Kidney (tissue), 22 donors: Measurements from ENCODE around the gene CGB5. TPM values are rescaled to one million over a fixed set of nuclear protein-coding genes. Genes with fewer than 3 reads are reported as not detected.
"Not testable (repeated sequence)": the region's sequence is repeated elsewhere in the genome, so short reads cannot be mapped to it uniquely, and the experiment has no call there.

Experiments used
- DNase-seq, 5 donors: peaks; one replicate each; pipeline ENCODE4 v3.0.0-alpha.2; 2013 to 2020
- FAIRE-seq: peaks from 2 replicates; lab custom pipeline; 2012; peaks lifted over from hg19 to GRCh38; lab: Jason Lieb, UNC
- H3K27ac ChIP-seq, 2 donors: one replicate each; pipeline ENCODE4 v1.7.0; 2013; ENCODE audit warnings: low read depth in 2 of 2, low read length in 2 of 2, inconsistent platforms in 1 of 2
- H3K27me3 ChIP-seq: one replicate; pipeline ENCODE4 v1.7.1; 2013; ENCODE audit warnings: low read length, inconsistent platforms; ENCODE audit not compliant: control insufficient read depth, insufficient read depth
- H3K36me3 ChIP-seq, 3 donors: one replicate each; pipeline versions ENCODE4 v1.7.0 to v1.7.1; 2013; ENCODE audit warnings: low read length in 3 of 3, control low read depth in 1 of 3, inconsistent platforms in 1 of 3; ENCODE audit not compliant: insufficient read depth in 3 of 3, control insufficient read depth in 2 of 3
- H3K4me1 ChIP-seq, 3 donors: one replicate each; pipeline versions ENCODE4 v1.7.0 to v1.7.1; 2013; ENCODE audit warnings: low read length in 3 of 3, inconsistent platforms in 1 of 3, low read depth in 1 of 3; ENCODE audit not compliant: control insufficient read depth in 2 of 3, insufficient read depth in 2 of 3
- H3K4me3 ChIP-seq, 3 donors: one replicate each; pipeline versions ENCODE4 v1.7.0 to v1.8.1; 2013; ENCODE audit warnings: low read length in 3 of 3, control low read depth in 1 of 3, inconsistent platforms in 1 of 3
- H3K9ac ChIP-seq, 3 donors: one replicate each; pipeline versions ENCODE4 v1.7.0 to v1.7.1; 2013; ENCODE audit warnings: low read length in 3 of 3, control low read depth in 1 of 3, inconsistent platforms in 1 of 3
- H3K9me3 ChIP-seq, 3 donors: one replicate each; pipeline versions ENCODE4 v1.7.0 to v1.7.1; 2013; ENCODE audit warnings: low read length in 3 of 3, control low read depth in 1 of 3, inconsistent platforms in 1 of 3; ENCODE audit not compliant: control insufficient read depth in 2 of 3, insufficient read depth in 1 of 3
- intact Hi-C: fragments of 100-400 bp; cut with DNase I; formaldehyde crosslinking; loops from one replicate; pipeline ENCODE4 v1.11.1; 2022
- long read RNA-seq, 10 donors: library from polyadenylated mRNA in 1 of 10; unstranded in 1 of 10; transcript quantifications; one replicate each; pipeline ENCODE4 v2.0.0 and lab custom pipeline, GENCODE V29; 2021 to 2026
- polyA plus RNA-seq: library from polyadenylated mRNA; stranded (reverse); fragments of 350-450 nt; fragmentation: Illumina TruSeq; extraction: RNeasy Lipid Tissue Mini Kit (QIAGEN cat#74804); gene quantifications from one replicate; pipeline ENCODE4 v1.2.3, GENCODE V29; 2014; ENCODE audit warnings: low read depth, low replicate concordance; ENCODE audit not compliant: insufficient read depth
- total RNA-seq: library from RNA; stranded (reverse); fragmentation: NEBNext Ultra II Directional; extraction: Animal tissue kit (Norgen Biotek cat#: 25700); gene quantifications from one replicate; pipeline ENCODE4 v1.2.1, GENCODE V29; 2021
- TF ChIP-seq, protein P1 (sequence below): IDR thresholded peaks from 3 replicates; pipeline ENCODE4 v1.5.1; 2012; ENCODE audit warnings: mild to moderate bottlenecking, moderate library complexity, borderline replicate concordance; ENCODE audit not compliant: insufficient read depth; ENCODE audit errors: extremely low read depth
- donor health status: control.
- donor health status: control.
- donor health status: control.
- donor health status: control.
- donor health status: control.
- donor health status: DM: yes; HTN: yes; CAD: no.
- donor health status: Normal renal cell carcinoma (clear cell type).

The CGB5 gene
- not detected for total RNA-seq
- polyA plus RNA-seq, result not detected
- long read RNA-seq, donor 1, result 0 reads
- long read RNA-seq, donor 2, result 0 reads
- long read RNA-seq, donor 3, result 0 reads
- long read RNA-seq, donor 4, result 0 reads
- long read RNA-seq, donor 5, result 0 reads
- long read RNA-seq, donor 6, result 0 reads
- long read RNA-seq, donor 7, result 0 reads
- long read RNA-seq, donor 8, result 0 reads
- long read RNA-seq, donor 9, result 0 reads
- long read RNA-seq, donor 10, transcript CGB5-201 (3 exons, 841 nt), result major isoform, 7 of 7 reads
- long read RNA-seq, donor 10, partial matches to known transcripts, result 0 of 7 reads
- long read RNA-seq, donor 10, other reads (novel, unspliced or antisense), result 0 of 7 reads

DNA sequence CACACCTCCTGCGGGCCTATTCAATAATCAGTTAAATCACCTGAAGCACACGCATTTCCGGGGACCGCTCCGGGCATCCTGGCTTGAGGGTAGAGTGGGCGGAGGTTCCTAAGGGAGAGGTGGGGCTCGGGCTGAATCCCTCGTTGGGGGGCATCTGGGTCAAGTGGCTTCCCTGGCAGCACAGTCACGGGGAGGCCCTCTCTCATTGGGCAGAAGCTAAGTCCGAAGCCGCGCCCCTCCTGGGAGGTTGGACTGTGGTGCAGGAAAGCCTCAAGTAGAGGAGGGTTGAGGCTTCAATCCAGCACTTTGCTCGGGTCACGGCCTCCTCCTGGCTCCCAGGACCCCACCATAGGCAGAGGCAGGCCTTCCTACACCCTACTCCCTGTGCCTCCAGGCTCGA lies at the start of gene CGB5:
Gene CGB5, plus strand, starts transcription at position 301 of the 400 bp plus-strand sequence. CDS start 362 bp downstream, outside the sequence.
- H3K36me3 ChIP-seq, H3K4me1 ChIP-seq, DNase-seq, H3K27me3 ChIP-seq, H3K27ac ChIP-seq, H3K9ac ChIP-seq, FAIRE-seq, H3K4me3 ChIP-seq, intact Hi-C loops, H3K9me3 ChIP-seq: not testable (repeated sequence)

DNA sequence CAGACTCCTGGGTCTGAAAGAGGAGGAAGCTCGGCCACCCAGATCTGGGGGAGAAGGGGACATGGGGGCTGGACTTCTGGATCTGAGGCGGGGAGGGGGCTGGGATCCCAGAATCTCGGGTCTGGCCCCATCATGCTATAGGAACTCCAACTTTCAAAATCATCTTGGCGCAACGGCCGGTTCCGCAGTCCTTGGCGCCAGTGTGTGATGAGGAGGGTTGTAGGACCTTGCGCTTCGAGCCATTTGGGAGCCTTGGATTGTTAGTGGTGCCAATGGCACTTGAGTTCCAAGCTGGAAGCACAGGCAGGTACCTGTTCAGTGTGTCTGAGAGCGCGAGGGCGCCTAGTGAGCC lies 49.6 kb upstream of the CGB5 start:
- TF ChIP-seq, protein P1, sequence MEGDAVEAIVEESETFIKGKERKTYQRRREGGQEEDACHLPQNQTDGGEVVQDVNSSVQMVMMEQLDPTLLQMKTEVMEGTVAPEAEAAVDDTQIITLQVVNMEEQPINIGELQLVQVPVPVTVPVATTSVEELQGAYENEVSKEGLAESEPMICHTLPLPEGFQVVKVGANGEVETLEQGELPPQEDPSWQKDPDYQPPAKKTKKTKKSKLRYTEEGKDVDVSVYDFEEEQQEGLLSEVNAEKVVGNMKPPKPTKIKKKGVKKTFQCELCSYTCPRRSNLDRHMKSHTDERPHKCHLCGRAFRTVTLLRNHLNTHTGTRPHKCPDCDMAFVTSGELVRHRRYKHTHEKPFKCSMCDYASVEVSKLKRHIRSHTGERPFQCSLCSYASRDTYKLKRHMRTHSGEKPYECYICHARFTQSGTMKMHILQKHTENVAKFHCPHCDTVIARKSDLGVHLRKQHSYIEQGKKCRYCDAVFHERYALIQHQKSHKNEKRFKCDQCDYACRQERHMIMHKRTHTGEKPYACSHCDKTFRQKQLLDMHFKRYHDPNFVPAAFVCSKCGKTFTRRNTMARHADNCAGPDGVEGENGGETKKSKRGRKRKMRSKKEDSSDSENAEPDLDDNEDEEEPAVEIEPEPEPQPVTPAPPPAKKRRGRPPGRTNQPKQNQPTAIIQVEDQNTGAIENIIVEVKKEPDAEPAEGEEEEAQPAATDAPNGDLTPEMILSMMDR, result no peak
- intact Hi-C loops, result no loop called here
- DNase-seq (no peak), FAIRE-seq (no peak)
- H3K4me1 ChIP-seq, result peaks cover 0 to 27% (median 11%) of the 10 kb centered on the region in 3 donors
- peak overlapping the region; percentile 11 to 87 (median 82) for H3K9ac ChIP-seq
- H3K36me3 ChIP-seq, result no peaks in the 10 kb centered on the region
- no peaks in the 10 kb centered on the region for H3K9me3 ChIP-seq
- H3K27ac ChIP-seq, result peak overlapping the region; percentile 39 to 99
- no peaks in the 10 kb centered on the region for H3K27me3 ChIP-seq
- peak overlapping the region; percentile 56 to 97 (median 88) for H3K4me3 ChIP-seq

DNA sequence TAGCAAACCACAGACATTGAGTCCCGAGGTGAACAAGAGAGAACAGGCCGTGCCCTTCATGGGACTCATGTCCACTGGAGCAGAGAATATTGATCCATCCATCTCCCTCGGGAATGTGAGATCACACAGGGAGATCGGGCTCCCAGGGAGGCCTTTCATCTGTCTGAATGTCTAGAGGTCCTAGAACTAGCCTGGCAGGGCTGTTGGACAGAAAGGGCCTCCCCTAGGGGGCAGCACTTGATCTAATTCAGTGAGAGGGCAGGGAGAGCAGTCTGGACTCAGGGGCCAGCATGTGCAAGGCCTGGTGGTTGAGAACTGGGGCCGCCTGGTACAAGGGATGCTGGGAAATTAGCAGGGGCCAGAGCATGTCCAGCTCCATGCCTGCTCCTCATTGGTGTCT lies 45.7 kb upstream of the CGB5 start:
- H3K27ac ChIP-seq, result no peak overlapping the region
- H3K4me3 ChIP-seq, result no peak overlapping the region
- DNase-seq, result peak in 1 of 5 donors; percentile 34
- H3K27me3 ChIP-seq, result no peaks in the 10 kb centered on the region
- TF ChIP-seq, protein P1, result peak; percentile 28
- intact Hi-C loops, result no loop called here
- H3K9ac ChIP-seq, result no peak overlapping the region
- FAIRE-seq, result no peak
- no peaks in the 10 kb centered on the region for H3K36me3 ChIP-seq
- no peaks in the 10 kb centered on the region for H3K9me3 ChIP-seq
- H3K4me1 ChIP-seq, result peaks cover 0 to 9% (median 6%) of the 10 kb centered on the region in 3 donors

DNA sequence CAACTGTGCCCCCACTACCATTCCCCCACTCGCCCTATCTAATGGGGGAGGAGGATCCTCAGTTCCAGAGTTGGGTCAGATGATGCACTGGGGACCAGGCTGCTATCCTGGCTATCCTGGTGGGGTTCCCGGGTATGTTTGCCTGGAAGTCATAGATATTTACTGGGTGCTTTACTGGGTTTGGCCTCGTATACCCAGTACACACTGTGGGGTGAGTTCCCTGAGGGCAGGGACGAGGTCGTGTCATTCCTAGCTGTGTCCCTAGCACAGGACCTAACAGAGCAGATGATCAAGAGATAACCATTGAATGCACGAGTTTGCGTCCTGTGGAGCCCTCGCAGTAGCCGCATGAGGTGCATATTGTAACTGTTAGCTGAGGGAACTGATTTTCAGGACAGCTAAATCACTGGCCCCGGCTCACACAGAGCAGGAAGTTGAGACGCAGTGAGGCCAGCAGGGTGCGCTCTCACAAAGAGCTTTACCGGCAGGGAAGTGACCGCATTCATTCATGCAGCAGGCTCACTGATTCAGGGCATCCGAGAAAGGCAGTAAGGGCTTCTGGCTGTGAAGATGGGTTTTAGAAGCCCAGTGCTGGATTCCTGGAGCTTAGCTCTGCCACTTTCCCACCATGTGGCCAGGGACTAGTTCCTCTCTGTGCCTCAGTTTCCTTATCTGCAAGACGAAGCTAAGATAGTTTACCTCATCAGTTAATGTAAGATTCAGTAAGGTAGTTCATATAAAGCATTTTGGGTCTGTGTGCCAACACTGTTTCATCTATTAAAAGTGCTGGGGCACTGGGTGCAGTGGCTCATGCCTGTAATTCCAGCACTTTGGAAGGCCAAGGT lies 43.9 kb upstream of the CGB5 start:
- TF ChIP-seq, protein P1, result peak; percentile 50
- Histone ChIP-seq H3K4me1 (peaks cover 0 to 3% (median 0%) of the 10 kb centered on the region in 3 donors), H3K27me3 (no peaks in the 10 kb centered on the region), H3K27ac (no peak overlapping the region), H3K4me3 (no peak overlapping the region), H3K36me3 (peaks cover 0 to 5% (median 4%) of the 10 kb centered on the region in 3 donors), H3K9me3 (no peaks in the 10 kb centered on the region), H3K9ac (no peak overlapping the region)
- no peak for FAIRE-seq
- peak in 4 of 5 donors; percentile 68 to 75 (median 73) for DNase-seq
- intact Hi-C loops, result no loop called here
